NCI-H748 (cell line): Measurements from ENCODE around the gene KCTD16.

Experiments
- DNase-seq: peaks from one replicate; lab custom pipeline; 2025; ENCODE audit not compliant: unreplicated experiment; lab: John Stamatoyannopoulos, UW

The KCTD16 gene

GRCh38 chr5:144170276-144171024 is at the start of gene KCTD16, which contains the start of gene YIPF5:
Gene KCTD16, plus strand, starts transcription at chr5:144170873.
Gene YIPF5, minus strand, starts transcription at chr5:144170659. Its CDS starts 704 bp downstream, at chr5:144169955.
- DNase-seq, result peak; percentile 98

GRCh38 chr5:144121577-144121976 is 49.1 kb upstream of the KCTD16 start:
- DNase-seq, result no peak

GRCh38 chr5:144122081-144122480 is 48.6 kb upstream of the KCTD16 start:
- no peak for DNase-seq

DNA sequence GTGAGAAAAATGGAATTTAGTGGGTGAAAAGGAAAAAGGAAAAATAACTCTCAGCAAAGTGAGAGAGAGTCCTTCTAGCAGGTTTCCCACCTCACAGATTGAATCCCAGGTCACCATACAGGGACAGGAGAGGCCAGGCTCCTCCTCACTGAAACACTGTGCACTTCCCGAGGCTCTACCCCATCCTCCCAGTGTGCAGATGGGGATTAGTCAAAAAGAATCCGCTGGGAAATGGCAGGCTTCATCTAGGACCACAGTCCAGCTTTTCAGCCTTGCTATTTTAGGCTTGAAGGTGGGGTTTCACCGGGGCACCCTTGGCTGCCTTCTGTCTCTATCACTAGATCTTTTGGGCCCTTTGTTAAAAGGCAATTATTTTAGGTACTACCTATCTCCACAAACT is 48.0 kb upstream of the KCTD16 start:
- DNase-seq, result no peak

- no peak for DNase-seq
These were observed 45.4 kb upstream of the KCTD16 start for GRCh38 chr5:144125163-144125726.

- DNase-seq, result no peak
These were observed 44.0 kb upstream of the KCTD16 start for GRCh38 chr5:144126707-144127106.

DNA sequence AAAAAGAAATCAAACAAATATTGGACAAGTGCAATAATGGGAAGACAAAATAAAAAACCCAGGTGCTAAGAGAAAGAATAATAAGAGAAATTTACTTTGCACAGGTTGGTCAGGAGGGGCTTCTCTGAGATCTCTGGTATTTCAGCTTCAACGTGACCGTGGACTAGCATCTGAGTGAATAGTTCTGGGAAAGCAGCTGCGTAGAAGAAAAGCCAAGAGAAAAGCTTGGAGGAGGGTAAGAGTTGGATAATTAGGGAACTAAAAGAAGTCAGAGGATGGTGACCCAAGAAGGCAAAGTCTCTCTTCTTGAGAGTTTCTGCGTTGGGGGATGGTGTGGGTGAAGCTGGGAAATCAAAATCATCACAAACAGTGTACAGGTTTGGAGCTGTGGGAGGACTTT is 41.8 kb upstream of the KCTD16 start:
- no peak for DNase-seq

DNA sequence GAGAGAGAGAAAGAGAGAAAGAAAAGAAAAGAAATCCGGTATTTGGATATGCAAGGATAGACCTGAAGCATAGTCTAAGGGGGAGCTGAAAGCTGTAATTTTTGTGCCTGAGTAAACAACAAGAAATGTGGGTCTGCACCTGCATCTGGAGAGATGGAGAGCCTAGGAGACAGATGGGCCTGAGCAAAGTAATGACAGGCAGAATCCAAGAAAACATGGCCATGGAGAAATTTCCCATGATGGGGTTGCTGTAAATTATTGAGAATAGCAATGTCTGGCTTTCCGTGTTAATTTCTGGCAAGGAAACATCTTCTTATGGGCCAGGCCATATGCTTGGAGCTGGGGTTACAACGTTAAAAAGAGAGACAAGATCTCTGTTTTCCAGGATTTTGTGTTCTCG is 40.4 kb upstream of the KCTD16 start:
- DNase-seq, result no peak

DNA sequence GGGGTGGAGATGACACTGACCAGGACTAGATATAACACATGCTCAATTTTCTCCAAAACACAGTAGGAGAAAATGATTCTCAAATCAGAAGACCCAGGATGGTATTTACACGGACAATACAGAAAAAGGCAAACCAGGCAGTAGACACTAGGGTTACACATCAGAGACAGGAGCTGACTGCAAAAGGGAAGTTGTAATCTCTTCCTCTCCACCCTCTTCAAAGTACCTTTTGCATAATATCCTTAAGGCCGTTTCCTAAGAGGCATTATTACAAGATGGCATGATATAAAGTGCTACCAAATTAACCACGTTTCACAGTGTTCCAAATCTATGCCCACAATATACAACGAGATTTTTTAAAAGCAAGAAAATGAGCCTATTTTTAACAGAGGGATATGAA is 39.4 kb upstream of the KCTD16 start:
- no peak for DNase-seq

DNA sequence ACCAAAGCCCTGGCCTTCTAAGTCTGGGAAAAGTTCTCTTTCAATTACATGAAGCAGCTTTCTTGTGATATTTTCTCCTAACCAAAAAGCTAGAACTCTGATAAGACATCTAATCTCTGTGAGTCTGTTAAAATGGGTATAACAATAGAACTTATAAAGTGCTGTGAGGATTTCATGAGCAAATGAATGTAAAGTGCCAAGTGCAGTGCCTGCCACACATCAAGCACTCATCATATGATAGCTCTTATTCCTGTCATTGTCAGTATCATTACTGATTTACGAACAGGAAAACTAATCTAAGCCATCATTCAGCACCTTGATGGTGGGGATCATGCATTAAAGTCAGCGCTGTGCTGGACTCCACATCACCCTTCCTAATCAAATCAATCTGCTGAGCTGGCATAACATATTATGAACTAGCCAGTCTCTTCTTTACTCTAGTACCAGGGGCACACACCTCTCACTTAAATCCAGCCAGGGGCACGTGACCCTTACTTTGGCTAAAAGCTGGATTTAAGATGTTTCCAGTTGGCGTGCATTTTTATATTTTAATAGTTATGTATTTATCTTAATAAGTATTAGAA is 37.5 kb upstream of the KCTD16 start:
- no peak for DNase-seq

DNA sequence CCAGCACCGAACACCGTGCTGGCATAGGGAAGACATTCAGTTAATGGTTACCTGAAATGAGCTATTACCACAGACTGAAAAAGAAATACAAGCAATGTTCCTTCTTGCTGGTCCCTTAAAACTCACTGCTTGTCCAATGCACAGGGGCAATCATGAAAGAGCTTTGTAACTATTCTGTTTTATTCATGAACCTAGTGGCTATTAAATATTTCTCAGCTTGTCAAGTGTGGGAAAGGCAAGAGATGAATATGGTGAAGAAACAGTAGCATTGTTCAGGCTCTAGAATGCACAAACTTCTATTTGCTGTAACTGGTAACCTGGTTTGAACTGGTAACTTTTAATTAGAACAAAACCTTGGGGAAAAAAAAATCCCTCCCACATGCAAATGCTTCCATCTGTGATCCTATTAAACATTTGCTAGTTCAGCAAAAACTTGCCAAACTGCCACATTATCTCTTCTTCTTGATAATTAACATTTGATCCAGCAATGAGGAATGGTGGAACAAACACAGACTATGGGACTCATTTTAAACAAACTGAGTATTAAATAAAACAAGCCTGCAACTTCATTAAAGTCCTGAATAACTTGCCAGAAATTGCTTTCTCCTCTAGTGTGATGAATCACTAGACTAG is 36.4 kb upstream of the KCTD16 start:
- no peak for DNase-seq

DNA sequence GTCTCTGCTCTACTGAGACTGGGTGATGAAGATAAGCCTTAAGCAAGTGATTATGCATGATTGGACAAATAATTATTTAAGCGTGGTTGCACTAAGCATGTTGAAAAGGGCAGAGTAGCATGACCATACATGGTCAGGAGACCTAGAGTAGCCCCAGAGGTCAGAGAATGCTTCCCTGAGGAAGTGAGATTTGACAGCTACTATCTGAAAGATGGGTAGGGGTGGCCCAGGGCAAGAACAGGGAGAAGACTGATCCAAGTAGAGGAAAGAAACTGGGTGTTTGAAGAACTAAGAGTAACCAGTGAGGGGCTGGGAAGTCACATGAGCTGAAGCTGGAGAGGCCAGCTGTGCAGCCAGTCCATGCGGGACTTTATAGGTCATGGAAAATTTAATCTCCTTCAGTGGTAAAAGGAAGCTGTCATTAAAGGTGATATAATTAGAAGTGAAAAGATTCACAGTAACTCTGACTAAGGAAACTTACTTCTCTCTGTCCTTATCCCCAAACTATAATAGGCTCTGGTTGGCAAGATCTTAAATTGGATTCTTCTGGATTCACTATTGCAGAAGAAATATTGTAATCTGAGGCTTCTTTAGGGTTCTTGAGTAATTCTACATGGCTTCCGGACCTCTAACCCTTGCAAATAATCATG is 35.4 kb upstream of the KCTD16 start:
- DNase-seq, result no peak

- no peak for DNase-seq
These were observed 31.1 kb upstream of the KCTD16 start for GRCh38 chr5:144139586-144139985.

GRCh38 chr5:144141585-144141984 is 29.1 kb upstream of the KCTD16 start:
- DNase-seq, result no peak

DNA sequence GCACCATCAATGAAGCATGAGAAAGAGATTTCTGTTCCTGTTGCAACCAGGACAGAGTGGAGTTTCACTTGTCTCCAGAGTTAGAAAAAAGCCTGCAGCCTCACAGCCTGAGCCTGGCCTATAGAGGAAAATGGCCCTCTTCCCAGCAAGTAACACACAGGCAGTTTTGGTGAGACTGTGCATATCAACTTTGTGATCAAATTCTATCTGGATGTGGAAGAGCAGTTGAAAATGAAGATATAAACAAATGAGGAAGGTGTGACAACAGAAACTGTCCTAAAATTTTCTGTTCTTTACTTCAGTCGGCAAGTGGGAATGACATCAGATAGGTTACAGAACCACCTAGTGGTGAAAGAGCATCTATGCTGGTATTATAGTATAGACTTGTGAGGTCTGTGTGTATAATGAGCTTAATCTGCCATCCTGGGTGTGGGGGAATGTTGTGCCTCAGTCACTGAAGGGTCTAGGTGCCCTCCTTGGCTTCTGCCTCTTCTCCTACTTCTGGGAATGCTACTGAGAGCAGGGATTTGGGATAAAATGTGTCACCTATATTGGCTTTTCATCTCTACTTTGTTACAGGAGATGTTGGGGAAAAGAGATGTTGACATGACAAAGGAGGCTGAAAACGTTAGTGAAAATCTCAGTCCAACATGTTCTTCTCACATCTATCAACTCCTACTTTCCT is 28.4 kb upstream of the KCTD16 start:
- DNase-seq, result peak; percentile 43

DNA sequence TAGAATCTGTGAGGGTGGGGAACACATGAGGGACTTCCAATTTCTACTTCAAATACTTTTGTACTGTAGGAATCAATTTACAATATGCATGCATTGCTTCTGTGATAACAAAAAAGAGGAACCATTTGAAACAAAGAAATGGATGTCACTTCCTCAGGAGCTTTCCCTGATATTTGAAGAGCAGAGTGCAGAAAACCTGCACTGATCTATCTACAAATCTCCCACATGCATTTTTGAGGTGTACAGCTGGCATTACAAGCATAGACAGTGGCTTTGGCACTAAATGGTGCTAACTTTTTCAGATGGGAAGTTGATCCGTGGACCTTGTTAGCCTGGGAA is 27.9 kb upstream of the KCTD16 start:
- DNase-seq, result no peak

- no peak for DNase-seq
These were observed 27.0 kb upstream of the KCTD16 start for GRCh38 chr5:144143625-144144024.

DNA sequence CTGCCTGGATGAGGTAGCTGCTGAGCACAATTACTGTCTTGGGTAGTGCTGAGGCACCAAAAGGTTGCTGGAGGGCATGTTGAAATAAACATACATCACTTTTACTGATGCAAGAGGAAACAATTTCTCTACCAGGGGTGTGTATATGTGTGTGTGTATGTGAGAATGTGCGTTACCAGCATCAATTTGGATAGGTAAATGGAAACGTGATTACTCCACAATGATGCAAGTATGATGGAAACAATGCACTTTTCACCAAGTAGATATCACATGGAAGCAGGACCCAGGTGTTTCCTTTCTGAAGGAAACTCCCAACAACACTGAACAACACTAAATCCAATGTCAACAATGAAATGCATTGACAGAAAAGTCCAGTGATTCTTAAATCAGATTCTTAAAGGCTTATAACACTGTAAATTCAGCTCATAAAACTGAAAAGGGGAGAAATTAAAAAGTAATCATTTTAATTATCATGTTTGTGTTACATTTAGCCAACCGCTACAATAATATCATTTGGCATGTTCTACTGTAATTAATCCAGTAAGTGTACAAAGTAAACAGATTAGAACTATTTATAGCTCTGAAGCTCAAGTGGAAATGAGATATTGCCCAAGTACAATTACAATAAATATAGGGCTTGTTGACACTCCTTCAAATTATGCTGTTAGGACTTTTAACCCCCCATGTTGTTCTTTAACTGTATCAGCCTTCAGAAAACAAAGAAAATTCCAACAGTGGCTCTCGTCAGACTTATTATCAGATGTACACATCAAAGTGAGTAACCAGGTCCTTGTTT is 25.5 kb upstream of the KCTD16 start:
- peak; percentile 88 for DNase-seq

- no peak for DNase-seq
These were observed 19.6 kb upstream of the KCTD16 start for GRCh38 chr5:144151026-144151425.

- DNase-seq, result peak; percentile 1
These were observed 13.9 kb upstream of the KCTD16 start for GRCh38 chr5:144156767-144157171.
